OCI-LY3 (cell line): ENCODE measurements around the gene NCBP1.

Source experiments
- H2AFZ ChIP-seq: fragments of 200-600, 300-600 bp; shearing (Covaris generic); 2 replicates; pipeline ENCODE4 v1.6.0; 2014; ENCODE audit warnings: antibody characterized with exemption, low read depth, low read length
- H3K27ac ChIP-seq: fragments of 200-600, 300-600 bp; sonication (generic); 2 replicates; pipeline ENCODE4 v1.5.1; 2014; ENCODE audit warnings: mild to moderate bottlenecking, low read length, moderate library complexity, mixed read lengths
- H3K27me3 ChIP-seq: fragments of 200-600, 300-600 bp; sonication (generic); 2 replicates; pipeline ENCODE4 v1.6.1; 2014; ENCODE audit warnings: low read depth, low read length, mixed read lengths
- H3K36me3 ChIP-seq: fragments of 200-600, 300-600 bp; sonication (generic); replicated peaks from 2 replicates; pipeline ENCODE3; 2014; ENCODE audit warnings: low read depth, low read length, mixed read lengths
- H3K4me1 ChIP-seq: fragments of 300-600, 200-600 bp; sonication (generic); 2 replicates; pipeline ENCODE4 v1.6.1; 2014; ENCODE audit warnings: low read length, mixed read lengths
- H3K4me2 ChIP-seq: fragments of 200-600, 300-600 bp; sonication (generic); 2 replicates; pipeline ENCODE4 v1.6.1; 2014; ENCODE audit warnings: low read length, mixed read lengths
- H3K4me3 ChIP-seq: fragments of 300-600, 200-600 bp; sonication (generic); 2 replicates; pipeline ENCODE4 v1.5.1; 2014; ENCODE audit warnings: antibody characterized with exemption, mild to moderate bottlenecking, low read length, moderate library complexity
- H3K79me2 ChIP-seq: fragments of 300-600, 200-600 bp; shearing (Covaris generic); 2 replicates; pipeline ENCODE4 v1.6.1; 2014; ENCODE audit warnings: mild to moderate bottlenecking, low read length, mixed read lengths
- H3K9ac ChIP-seq: fragments of 300-600, 200-600 bp; shearing (Covaris generic); 2 replicates; pipeline ENCODE4 v1.6.0; 2014; ENCODE audit warnings: mild to moderate bottlenecking, low read length, moderate library complexity
- H3K9me3 ChIP-seq: fragments of 200-600, 300-600 bp; shearing (Covaris generic); 2 replicates; pipeline ENCODE4 v1.6.1; 2014; ENCODE audit warnings: low read length, mixed read lengths; ENCODE audit not compliant: insufficient read depth
- H4K20me1 ChIP-seq: fragments of 200-600, 300-600 bp; sonication (generic); 2 replicates; pipeline ENCODE4 v1.6.1; 2016; ENCODE audit warnings: low read length, mixed read lengths; ENCODE audit not compliant: insufficient read depth
- CTCF ChIP-seq: fragments of 200-600, 300-600 bp; sonication (generic); IDR thresholded peaks from 2 replicates; pipeline ENCODE4 v1.5.1; 2014; ENCODE audit warnings: antibody characterized with exemption, low read length, low read depth
- EZH2phosphoT487 ChIP-seq: fragments of 200-600 bp; shearing (Covaris generic); IDR thresholded peaks from 2 replicates; pipeline ENCODE4 v1.6.1; 2018; ENCODE audit warnings: antibody characterized with exemption, mixed run types, low read depth

The NCBP1 gene

GRCh38 chr9:97703437-97704344, 70.1 kb downstream of the NCBP1 start:
- Histone ChIP-seq H3K4me3 (no peak overlapping the region), H2AFZ (no peak overlapping the region), H3K4me1 (peaks cover 9% of the 10 kb centered on the region), H3K27me3 (peaks cover 6% of the 10 kb centered on the region; the same call in 1 of the 2 replicates), H3K36me3 (no peaks in the 10 kb centered on the region), H3K27ac (no peak overlapping the region), H3K79me2 (no peaks in the 10 kb centered on the region), H3K4me2 (no peak overlapping the region), H3K9ac (no peak overlapping the region), H3K9me3 (no peaks in the 10 kb centered on the region), H4K20me1 (no peaks in the 10 kb centered on the region)
- no peak for TF ChIP-seq CTCF
- TF ChIP-seq EZH2phosphoT487: no peak

GRCh38 chr9:97704345-97704677, 70.7 kb downstream of the NCBP1 start:
- no peak overlapping the region for H3K9ac ChIP-seq

GRCh38 chr9:97704851-97705250, 71.2 kb downstream of the NCBP1 start:
- no peaks in the 10 kb centered on the region for H3K36me3 ChIP-seq
- H3K27me3 ChIP-seq: peaks cover 6% of the 10 kb centered on the region; the same call in 1 of the 2 replicates
- no peak overlapping the region for H3K27ac ChIP-seq
- no peak for TF ChIP-seq EZH2phosphoT487
- TF ChIP-seq CTCF: no peak
- no peak overlapping the region for H2AFZ ChIP-seq
- H3K4me1 ChIP-seq: peaks cover 2% of the 10 kb centered on the region; the same call in 1 of the 2 replicates
- no peaks in the 10 kb centered on the region for H4K20me1 ChIP-seq
- H3K9ac ChIP-seq: no peak overlapping the region
- no peaks in the 10 kb centered on the region for H3K79me2 ChIP-seq
- no peaks in the 10 kb centered on the region for H3K9me3 ChIP-seq
- no peak overlapping the region for H3K4me3 ChIP-seq
- no peak overlapping the region for H3K4me2 ChIP-seq

More at GRCh38 chr9:97704345-97704677, 70.7 kb downstream of the NCBP1 start:
- Histone ChIP-seq H2AFZ (no peak overlapping the region), H3K4me2 (no peak overlapping the region), H3K4me3 (no peak overlapping the region), H4K20me1 (no peaks in the 10 kb centered on the region), H3K27me3 (peaks cover 6% of the 10 kb centered on the region; the same call in 1 of the 2 replicates), H3K79me2 (no peaks in the 10 kb centered on the region), H3K4me1 (peaks cover 4% of the 10 kb centered on the region; the same call in 1 of the 2 replicates), H3K9me3 (no peaks in the 10 kb centered on the region), H3K36me3 (no peaks in the 10 kb centered on the region), H3K27ac (no peak overlapping the region)
- TF ChIP-seq EZH2phosphoT487: no peak
- no peak for TF ChIP-seq CTCF

- H3K4me2 ChIP-seq: no peak overlapping the region
- H3K4me3 ChIP-seq: no peak overlapping the region
- no peak overlapping the region for H3K9ac ChIP-seq
- TF ChIP-seq EZH2phosphoT487: no peak
- no peak for TF ChIP-seq CTCF
- H3K79me2 ChIP-seq: no peaks in the 10 kb centered on the region
- no peaks in the 10 kb centered on the region for H3K4me1 ChIP-seq
- H4K20me1 ChIP-seq: no peaks in the 10 kb centered on the region
- no peaks in the 10 kb centered on the region for H3K36me3 ChIP-seq
- peaks cover 6% of the 10 kb centered on the region; the same call in 1 of the 2 replicates for H3K27me3 ChIP-seq
- H3K9me3 ChIP-seq: no peaks in the 10 kb centered on the region
- H2AFZ ChIP-seq: no peak overlapping the region
- H3K27ac ChIP-seq: no peak overlapping the region
Observed at GRCh38 chr9:97705354-97705950, 71.8 kb downstream of the NCBP1 start.
